Endothelial cell of umbilical vein (primary cell): ENCODE results near the gene MCL1. TPM values are rescaled to one million over a fixed set of nuclear protein-coding genes. Genes with fewer than 3 reads are reported as not detected.

Source experiments
- BruUV-seq: library from RNA; stranded (reverse); fragments of 400-500 nt; replicated peaks from 2 replicates; lab custom pipeline; 2021; lab: Mats Ljungman, UMichigan
- CTCF ChIA-PET: fragments of 300-600, 350-600 bp; sonication (Branson Sonifier 250); formaldehyde crosslinking; loops from one replicate; lab custom pipeline; 2021; ENCODE audit warnings: antibody characterized with exemption, inconsistent platforms; lab: Charles Lee
- POLR2A ChIA-PET: fragments of 300-600, 350-600 bp; sonication (Branson Sonifier 250); formaldehyde crosslinking; loops from one replicate; lab custom pipeline; 2021; ENCODE audit warnings: antibody characterized with exemption, inconsistent platforms; lab: Charles Lee
- DNase-seq: peaks from one replicate; pipeline ENCODE4 v3.0.0-alpha.2; 2011; ENCODE audit warnings: low read depth, low spot score
- FAIRE-seq: peaks from 2 replicates; lab custom pipeline; 2011; peaks lifted over from hg19 to GRCh38; lab: Jason Lieb, UNC
- H2AFZ ChIP-seq: 2 replicates; pipeline ENCODE4 v1.6.0; 2012; ENCODE audit warnings: low read depth, low read length, control low read depth, inconsistent platforms
- H3K27ac ChIP-seq: 2 replicates; pipeline ENCODE4 v1.5.1; 2011; ENCODE audit warnings: low read depth, mild to moderate bottlenecking, control low read depth, low read length, moderate library complexity; ENCODE audit not compliant: insufficient read depth
- H3K27me3 ChIP-seq, 2 experiments: 2 replicates each; pipeline versions ENCODE4 v1.6.0 to v1.6.1; 2011; ENCODE audit warnings: low read length in 2 of 2, mixed read lengths in 1 of 2; ENCODE audit not compliant: control insufficient read depth in 2 of 2, insufficient read depth in 2 of 2
- H3K36me3 ChIP-seq, 2 experiments: 2 replicates in 1 of 2; 3 replicates in 1 of 2; pipeline ENCODE4 v1.5.1; 2011; ENCODE audit warnings: low read length in 2 of 2, mild to moderate bottlenecking in 1 of 2, moderate library complexity in 1 of 2; ENCODE audit not compliant: control insufficient read depth in 2 of 2, insufficient read depth in 2 of 2; ENCODE audit errors: extremely low read depth in 1 of 2
- H3K4me1 ChIP-seq: 3 replicates; pipeline ENCODE4 v1.5.1; 2011; ENCODE audit warnings: mild to moderate bottlenecking, low read length; ENCODE audit not compliant: control insufficient read depth, insufficient read depth; ENCODE audit errors: extremely low read depth
- H3K4me2 ChIP-seq: 2 replicates; pipeline ENCODE4 v1.6.1; 2011; ENCODE audit warnings: low read length, control low read depth, mixed read lengths; ENCODE audit not compliant: insufficient read depth
- H3K4me3 ChIP-seq, 3 experiments: fragments of 200-600 bp in 1 of 3; sonication (generic), shearing (Covaris generic) in 1 of 3; replicated peaks in 1 of 3; 2 replicates each; pipeline ENCODE4 v1.5.1; 2011 to 2016; ENCODE audit warnings: control low read depth in 3 of 3, low read length in 3 of 3, mild to moderate bottlenecking in 2 of 3, inconsistent platforms in 1 of 3, low read depth in 1 of 3, moderate library complexity in 1 of 3; ENCODE audit not compliant: insufficient read depth in 1 of 3
- H3K79me2 ChIP-seq: 2 replicates; pipeline ENCODE4 v1.6.0; 2012; ENCODE audit warnings: low read length, inconsistent platforms; ENCODE audit not compliant: control insufficient read depth, insufficient read depth
- H3K9ac ChIP-seq: replicated peaks from 2 replicates; pipeline ENCODE3; 2011; ENCODE audit warnings: low read length, control low read depth; ENCODE audit not compliant: insufficient read depth; ENCODE audit errors: extremely low read depth
- H3K9me1 ChIP-seq: replicated peaks from 3 replicates; pipeline ENCODE4 v1.6.0; 2011; ENCODE audit warnings: mild to moderate bottlenecking, low read length; ENCODE audit not compliant: control insufficient read depth, insufficient read depth; ENCODE audit errors: extremely low read depth
- H3K9me3 ChIP-seq: replicated peaks from 2 replicates; pipeline ENCODE4 v1.5.1; 2012; ENCODE audit warnings: low read length, inconsistent platforms; ENCODE audit not compliant: control insufficient read depth, insufficient read depth
- H4K20me1 ChIP-seq: replicated peaks from 2 replicates; pipeline ENCODE3; 2011; ENCODE audit warnings: mild to moderate bottlenecking, low read length; ENCODE audit not compliant: control insufficient read depth, insufficient read depth; ENCODE audit errors: extremely low read depth
- CTCF ChIP-seq, 2 donors: IDR thresholded peaks; 1 replicate in 1 of 2; 2 replicates in 1 of 2; pipeline ENCODE4 v1.5.1; 2011; ENCODE audit warnings: low read length in 2 of 2, mild to moderate bottlenecking in 2 of 2, moderate library complexity in 2 of 2, control low read depth in 1 of 2, inconsistent platforms in 1 of 2, low read depth in 1 of 2; ENCODE audit not compliant: insufficient read depth in 1 of 2; ENCODE audit errors: extremely low read depth in 1 of 2
- EZH2 ChIP-seq: IDR thresholded peaks from 2 replicates; pipeline ENCODE4 v1.6.1; 2012; ENCODE audit warnings: borderline replicate concordance, low read depth, mild to moderate bottlenecking, moderate library complexity, low read length, inconsistent platforms; ENCODE audit not compliant: severe bottlenecking
- FOS ChIP-seq: IDR thresholded peaks from 2 replicates; pipeline ENCODE4 v1.6.1; 2011; ENCODE audit warnings: mild to moderate bottlenecking, low read length, moderate library complexity, borderline replicate concordance; ENCODE audit not compliant: insufficient read depth
- GATA2 ChIP-seq: IDR thresholded peaks from 2 replicates; pipeline ENCODE4 v1.7.0; 2011; ENCODE audit warnings: low read depth, mild to moderate bottlenecking, moderate library complexity, mixed read lengths, low read length; ENCODE audit not compliant: insufficient read length, insufficient read depth
- JUN ChIP-seq: IDR thresholded peaks from 2 replicates; pipeline ENCODE4 v1.6.1; 2011; ENCODE audit warnings: borderline replicate concordance, low read depth; ENCODE audit not compliant: insufficient read length, insufficient read depth
- MAX ChIP-seq: IDR thresholded peaks from 2 replicates; pipeline ENCODE4 v1.6.1; 2011; ENCODE audit not compliant: insufficient read depth, insufficient read length
- MYC ChIP-seq: IDR thresholded peaks from one replicate; pipeline ENCODE4 v1.6.1; 2011; ENCODE audit warnings: mild to moderate bottlenecking, low read depth, low read length
- POLR2A ChIP-seq: IDR thresholded peaks from 2 replicates; pipeline ENCODE4 v1.6.1; 2012; ENCODE audit warnings: low read depth, mild to moderate bottlenecking, control low read depth, low read length
- POLR2AphosphoS5 ChIP-seq: IDR thresholded peaks from 2 replicates; pipeline ENCODE4 v1.6.1; 2012; ENCODE audit warnings: low read depth, mild to moderate bottlenecking, control low read depth, low read length, moderate library complexity; ENCODE audit not compliant: insufficient read depth
- dilution Hi-C: fragments of 300-500 bp; cut with MboI; formaldehyde crosslinking; loops from one replicate; pipeline ENCODE4 v1.15.0; 2019; ENCODE audit warnings: low sequenced_read_pairs; ENCODE audit not compliant: extremely low pct_ligation_motif_present
- intact Hi-C: fragments of 100-400 bp; cut with micrococcal nuclease; formaldehyde crosslinking; loops from one replicate; pipeline ENCODE4 v1.10.0; 2022
- polyA plus RNA-seq, 4 experiments: library from polyadenylated mRNA; depleted of rRNA in 3 of 4; stranded (reverse) in 3 of 4; unstranded in 1 of 4; fragments of >200 nt; gene quantifications; 2 replicates each; pipeline versions ENCODE4 v1.2.1 to v1.2.3, GENCODE V29; 2011 to 2012; ENCODE audit warnings: missing spikeins in 1 of 4
- total RNA-seq: library from RNA; stranded (reverse); gene quantifications from 2 replicates; pipeline ENCODE4 v1.2.3, GENCODE V29; 2021

The MCL1 gene
- total and polyA plus RNA-seq, 2 donors (not counting 3 experiments of a cell fraction or from before 2014, with no cell fraction given), result 87.3 to 186 TPM

GRCh38 chr1:150628766-150629114 is 49.3 kb upstream of the MCL1 start:
- Histone ChIP-seq H4K20me1 (no peaks in the 10 kb centered on the region), H3K4me1 (peaks cover 11% of the 10 kb centered on the region), H3K36me3 (peaks cover 10 to 16% of the 10 kb centered on the region in 2 experiments), H3K27ac (peak overlapping the region; percentile 71), H3K79me2 (peaks cover 28% of the 10 kb centered on the region), H2AFZ (peak overlapping the region; percentile 37), H3K9me3 (no peaks in the 10 kb centered on the region), H3K4me3 (peak overlapping the region; percentile 55 to 89 (median 67)), H3K9me1 (no peaks in the 10 kb centered on the region), H3K9ac (peak overlapping the region; percentile 83), H3K27me3 (no peaks in the 10 kb centered on the region), H3K4me2 (peak overlapping the region; percentile 93)
- dilution Hi-C loops (no loop called here), intact Hi-C loops (loop anchor here (1.0 to 10.0 kb wide), 10 partner anchors 7 to 349 kb away; partner anchors contain the start of genes ARNT, MCL1 and RPRD2)
- no peak for DNase-seq
- BruUV-seq, result TSS peak; percentile 37
- POLR2A ChIA-PET, result interaction anchor here (0.6 to 3.8 kb wide), 3 partner anchors 17 to 50 kb away, joined by 3 to 43 read pairs (median 5); partner anchors contain the start of gene MCL1
- CTCF ChIA-PET, result interaction anchor here (1.3 to 3.2 kb wide), 4 partner anchors 9 to 185 kb away, joined by 7 to 37 read pairs (median 12); no protein-coding TSS in a partner anchor
- FAIRE-seq, result no peak
- TF ChIP-seq POLR2AphosphoS5 (no peak), FOS (no peak), GATA2 (no peak), MYC (no peak), POLR2A (no peak), JUN (no peak), MAX (no peak), EZH2 (no peak), CTCF (IDR thresholded peaks at IDR 0.05; ENCODE audit: extremely low read depth in 1 of 2, insufficient read depth in 1 of 2, low read depth in 1 of 2, low read length in 2 of 2) (no peak)
